ENCODE results near the gene FBXL7. TPM values are rescaled to one million over a fixed set of nuclear protein-coding genes. Genes with fewer than 3 reads are reported as not detected.

The FBXL7 gene
- total and polyA plus RNA-seq, 2 experiments from 2014 or later: 4.5 to 15.2 TPM

- TF ChIP-seq, protein P1, sequence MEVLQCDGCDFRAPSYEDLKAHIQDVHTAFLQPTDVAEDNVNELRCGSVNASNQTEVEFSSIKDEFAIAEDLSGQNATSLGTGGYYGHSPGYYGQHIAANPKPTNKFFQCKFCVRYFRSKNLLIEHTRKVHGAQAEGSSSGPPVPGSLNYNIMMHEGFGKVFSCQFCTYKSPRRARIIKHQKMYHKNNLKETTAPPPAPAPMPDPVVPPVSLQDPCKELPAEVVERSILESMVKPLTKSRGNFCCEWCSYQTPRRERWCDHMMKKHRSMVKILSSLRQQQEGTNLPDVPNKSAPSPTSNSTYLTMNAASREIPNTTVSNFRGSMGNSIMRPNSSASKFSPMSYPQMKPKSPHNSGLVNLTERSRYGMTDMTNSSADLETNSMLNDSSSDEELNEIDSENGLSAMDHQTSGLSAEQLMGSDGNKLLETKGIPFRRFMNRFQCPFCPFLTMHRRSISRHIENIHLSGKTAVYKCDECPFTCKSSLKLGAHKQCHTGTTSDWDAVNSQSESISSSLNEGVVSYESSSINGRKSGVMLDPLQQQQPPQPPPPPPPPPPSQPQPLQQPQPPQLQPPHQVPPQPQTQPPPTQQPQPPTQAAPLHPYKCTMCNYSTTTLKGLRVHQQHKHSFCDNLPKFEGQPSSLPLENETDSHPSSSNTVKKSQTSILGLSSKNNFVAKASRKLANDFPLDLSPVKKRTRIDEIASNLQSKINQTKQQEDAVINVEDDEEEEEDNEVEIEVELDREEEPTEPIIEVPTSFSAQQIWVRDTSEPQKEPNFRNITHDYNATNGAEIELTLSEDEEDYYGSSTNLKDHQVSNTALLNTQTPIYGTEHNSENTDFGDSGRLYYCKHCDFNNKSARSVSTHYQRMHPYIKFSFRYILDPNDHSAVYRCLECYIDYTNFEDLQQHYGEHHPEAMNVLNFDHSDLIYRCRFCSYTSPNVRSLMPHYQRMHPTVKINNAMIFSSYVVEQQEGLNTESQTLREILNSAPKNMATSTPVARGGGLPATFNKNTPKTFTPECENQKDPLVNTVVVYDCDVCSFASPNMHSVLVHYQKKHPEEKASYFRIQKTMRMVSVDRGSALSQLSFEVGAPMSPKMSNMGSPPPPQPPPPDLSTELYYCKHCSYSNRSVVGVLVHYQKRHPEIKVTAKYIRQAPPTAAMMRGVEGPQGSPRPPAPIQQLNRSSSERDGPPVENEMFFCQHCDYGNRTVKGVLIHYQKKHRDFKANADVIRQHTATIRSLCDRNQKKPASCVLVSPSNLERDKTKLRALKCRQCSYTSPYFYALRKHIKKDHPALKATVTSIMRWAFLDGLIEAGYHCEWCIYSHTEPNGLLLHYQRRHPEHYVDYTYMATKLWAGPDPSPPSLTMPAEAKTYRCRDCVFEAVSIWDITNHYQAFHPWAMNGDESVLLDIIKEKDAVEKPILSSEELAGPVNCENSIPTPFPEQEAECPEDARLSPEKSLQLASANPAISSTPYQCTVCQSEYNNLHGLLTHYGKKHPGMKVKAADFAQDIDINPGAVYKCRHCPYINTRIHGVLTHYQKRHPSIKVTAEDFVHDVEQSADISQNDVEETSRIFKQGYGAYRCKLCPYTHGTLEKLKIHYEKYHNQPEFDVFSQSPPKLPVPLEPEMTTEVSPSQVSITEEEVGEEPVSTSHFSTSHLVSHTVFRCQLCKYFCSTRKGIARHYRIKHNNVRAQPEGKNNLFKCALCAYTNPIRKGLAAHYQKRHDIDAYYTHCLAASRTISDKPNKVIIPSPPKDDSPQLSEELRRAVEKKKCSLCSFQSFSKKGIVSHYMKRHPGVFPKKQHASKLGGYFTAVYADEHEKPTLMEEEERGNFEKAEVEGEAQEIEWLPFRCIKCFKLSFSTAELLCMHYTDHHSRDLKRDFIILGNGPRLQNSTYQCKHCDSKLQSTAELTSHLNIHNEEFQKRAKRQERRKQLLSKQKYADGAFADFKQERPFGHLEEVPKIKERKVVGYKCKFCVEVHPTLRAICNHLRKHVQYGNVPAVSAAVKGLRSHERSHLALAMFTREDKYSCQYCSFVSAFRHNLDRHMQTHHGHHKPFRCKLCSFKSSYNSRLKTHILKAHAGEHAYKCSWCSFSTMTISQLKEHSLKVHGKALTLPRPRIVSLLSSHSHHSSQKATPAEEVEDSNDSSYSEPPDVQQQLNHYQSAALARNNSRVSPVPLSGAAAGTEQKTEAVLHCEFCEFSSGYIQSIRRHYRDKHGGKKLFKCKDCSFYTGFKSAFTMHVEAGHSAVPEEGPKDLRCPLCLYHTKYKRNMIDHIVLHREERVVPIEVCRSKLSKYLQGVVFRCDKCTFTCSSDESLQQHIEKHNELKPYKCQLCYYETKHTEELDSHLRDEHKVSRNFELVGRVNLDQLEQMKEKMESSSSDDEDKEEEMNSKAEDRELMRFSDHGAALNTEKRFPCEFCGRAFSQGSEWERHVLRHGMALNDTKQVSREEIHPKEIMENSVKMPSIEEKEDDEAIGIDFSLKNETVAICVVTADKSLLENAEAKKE (CRISPR knock-in tag; IDR thresholded peaks at IDR 0.05): no peak
- TF ChIP-seq POLR2AphosphoS5 (IDR thresholded peaks at IDR 0.05; ENCODE audit: low read depth) (no peak), JUNB (IDR thresholded peaks at IDR 0.05; ENCODE audit: unreplicated experiment) (no peak), NANOG (IDR thresholded peaks at IDR 0.05; ENCODE audit: borderline replicate concordance) (no peak)
These were observed 389.0 kb downstream of the FBXL7 start (continued) for GRCh38 chr5:15889001-15889400.

- H3K27ac ChIP-seq (ENCODE audit: low read depth): no peak overlapping the region
- Mint-ChIP-seq H3K9me3 (no peaks in the 10 kb centered on the region), H3K4me1 (peaks cover 12% of the 10 kb centered on the region), H3K27ac (no peak overlapping the region), H3K27me3 (ENCODE audit: insufficient read depth, low read depth, poor library complexity) (no peaks in the 10 kb centered on the region), H3K36me3 (ENCODE audit: low read depth) (no peaks in the 10 kb centered on the region), H3K4me3 (no peak overlapping the region)
- no peak overlapping the region for H3K4me2 ChIP-seq
- H2AFZ ChIP-seq: no peak overlapping the region
- no peak overlapping the region for H3K4me3 ChIP-seq
- no peaks in the 10 kb centered on the region for H3K9me2 ChIP-seq (ENCODE audit: insufficient read depth)
- DNase-seq (ENCODE audit: low spot score): no peak
- no peaks in the 10 kb centered on the region for H3K36me3 ChIP-seq (ENCODE audit: insufficient read depth)
- TF ChIP-seq CREB1 (CRISPR knock-in tag; IDR thresholded peaks at IDR 0.05; ENCODE audit: low read depth) (no peak), EZH2phosphoT487 (IDR thresholded peaks at IDR 0.05; ENCODE audit: unreplicated experiment) (no peak), REST (IDR thresholded peaks at IDR 0.05; ENCODE audit: unreplicated experiment) (no peak), ZNF331 (CRISPR knock-in tag; IDR thresholded peaks at IDR 0.05; ENCODE audit: low read depth) (no peak), POLR2AphosphoS5 (IDR thresholded peaks at IDR 0.05; ENCODE audit: low read depth) (no peak)
- H3F3A ChIP-seq (replicated peaks; ENCODE audit: low read depth): no peaks in the 10 kb centered on the region
- H3K79me2 ChIP-seq (replicated peaks; ENCODE audit: insufficient read depth): no peaks in the 10 kb centered on the region
- H3K4me1 ChIP-seq (ENCODE audit: insufficient read depth): peaks cover 7% of the 10 kb centered on the region; the same call in 1 of the 2 replicates
- no peak for ATAC-seq
- H4K20me1 ChIP-seq (replicated peaks; ENCODE audit: insufficient read depth): no peaks in the 10 kb centered on the region
- H3K27me3 ChIP-seq (ENCODE audit: insufficient read depth): no peaks in the 10 kb centered on the region
These were observed 393.9 kb downstream of the FBXL7 start for GRCh38 chr5:15893866-15894265.
